H1 (cell line): ENCODE measurements around the gene HOMER3.

Experiments used
- EP300 ChIP-seq, 2 experiments: IDR thresholded peaks; 1 replicate in 1 of 2; 2 replicates in 1 of 2; pipeline ENCODE4 v1.6.1; 2011 to 2012; ENCODE audit warnings: low read depth in 2 of 2, low read length in 2 of 2, mild to moderate bottlenecking in 2 of 2, borderline replicate concordance in 1 of 2, inconsistent platforms in 1 of 2, moderate library complexity in 1 of 2
- EZH2 ChIP-seq: fragments of 200-600 bp; sonication (generic); IDR thresholded peaks from 2 replicates; pipeline ENCODE4 v1.7.1; 2012; ENCODE audit warnings: low read depth, mild to moderate bottlenecking, moderate library complexity, low read length, inconsistent platforms; ENCODE audit not compliant: severe bottlenecking
- KDM1A ChIP-seq: fragments of 200-600, 300-600 bp; sonication (generic); IDR thresholded peaks from 2 replicates; pipeline ENCODE4 v1.7.1; 2016; ENCODE audit warnings: mild to moderate bottlenecking, low read length, borderline replicate concordance
- NANOG ChIP-seq: IDR thresholded peaks from 2 replicates; pipeline ENCODE4 v1.6.1; 2011; ENCODE audit warnings: low read length, low read depth, mild to moderate bottlenecking, inconsistent platforms; ENCODE audit not compliant: insufficient read depth, poor library complexity, severe bottlenecking
- POLR2A ChIP-seq, 2 experiments: IDR thresholded peaks; 1 replicate in 1 of 2; 2 replicates in 1 of 2; pipeline ENCODE4 v1.6.1; 2011; ENCODE audit warnings: low read depth in 2 of 2, low read length in 2 of 2, mild to moderate bottlenecking in 2 of 2; ENCODE audit errors: control extremely low read depth in 1 of 2
- RAD21 ChIP-seq, 2 experiments: IDR thresholded peaks in 1 of 2; conservative IDR thresholded peaks in 1 of 2; 2 replicates each; pipeline ENCODE4 v1.6.1; 2011; ENCODE audit warnings: low read depth in 2 of 2, low read length in 2 of 2, improper control_type of control experiment in 1 of 2, inconsistent platforms in 1 of 2, mild to moderate bottlenecking in 1 of 2, moderate library complexity in 1 of 2
- SIN3A ChIP-seq, 2 experiments: IDR thresholded peaks in 1 of 2; conservative IDR thresholded peaks in 1 of 2; 2 replicates each; pipeline ENCODE4 v1.6.1; 2011 to 2012; ENCODE audit warnings: low read length in 2 of 2, improper control_type of control experiment in 1 of 2, low read depth in 1 of 2, mild to moderate bottlenecking in 1 of 2
- TBP ChIP-seq: IDR thresholded peaks from 2 replicates; pipeline ENCODE4 v1.6.1; 2011; ENCODE audit warnings: low read depth, low read length, improper control_type of control experiment
- USF2 ChIP-seq: IDR thresholded peaks from 2 replicates; pipeline ENCODE4 v1.6.1; 2011; ENCODE audit warnings: low read length, improper control_type of control experiment
- TF ChIP-seq, protein P1 (sequence below), 3 experiments: IDR thresholded peaks; 1 replicate in 2 of 3; 2 replicates in 1 of 3; pipeline versions ENCODE4 v1.5.1 to v1.6.1; 2011; ENCODE audit warnings: low read length in 3 of 3, mild to moderate bottlenecking in 3 of 3, inconsistent platforms in 2 of 3, low read depth in 1 of 3, moderate library complexity in 1 of 3; ENCODE audit not compliant: insufficient read depth in 1 of 3; ENCODE audit errors: control extremely low read depth in 1 of 3

DNA sequence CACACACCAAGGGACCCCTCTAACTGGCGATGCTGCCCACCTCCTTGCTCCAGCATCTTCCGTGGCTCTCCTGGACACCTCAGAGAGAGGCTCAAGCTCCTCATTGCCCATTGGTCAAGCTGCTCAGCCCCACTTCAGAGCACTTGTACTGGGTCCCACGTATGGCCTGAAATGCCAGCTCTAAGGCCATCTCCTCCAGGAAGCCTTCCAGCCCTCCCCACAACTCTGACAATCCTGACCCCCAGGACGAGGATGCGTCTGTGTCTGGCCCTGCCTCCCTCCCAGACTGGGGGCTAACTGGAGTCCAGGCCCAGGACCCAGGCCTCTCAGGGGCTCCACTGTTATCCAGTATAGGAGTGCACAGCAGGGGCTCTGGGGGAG lies 7.9 kb upstream of the HOMER3 start:
- TF ChIP-seq, protein P1, sequence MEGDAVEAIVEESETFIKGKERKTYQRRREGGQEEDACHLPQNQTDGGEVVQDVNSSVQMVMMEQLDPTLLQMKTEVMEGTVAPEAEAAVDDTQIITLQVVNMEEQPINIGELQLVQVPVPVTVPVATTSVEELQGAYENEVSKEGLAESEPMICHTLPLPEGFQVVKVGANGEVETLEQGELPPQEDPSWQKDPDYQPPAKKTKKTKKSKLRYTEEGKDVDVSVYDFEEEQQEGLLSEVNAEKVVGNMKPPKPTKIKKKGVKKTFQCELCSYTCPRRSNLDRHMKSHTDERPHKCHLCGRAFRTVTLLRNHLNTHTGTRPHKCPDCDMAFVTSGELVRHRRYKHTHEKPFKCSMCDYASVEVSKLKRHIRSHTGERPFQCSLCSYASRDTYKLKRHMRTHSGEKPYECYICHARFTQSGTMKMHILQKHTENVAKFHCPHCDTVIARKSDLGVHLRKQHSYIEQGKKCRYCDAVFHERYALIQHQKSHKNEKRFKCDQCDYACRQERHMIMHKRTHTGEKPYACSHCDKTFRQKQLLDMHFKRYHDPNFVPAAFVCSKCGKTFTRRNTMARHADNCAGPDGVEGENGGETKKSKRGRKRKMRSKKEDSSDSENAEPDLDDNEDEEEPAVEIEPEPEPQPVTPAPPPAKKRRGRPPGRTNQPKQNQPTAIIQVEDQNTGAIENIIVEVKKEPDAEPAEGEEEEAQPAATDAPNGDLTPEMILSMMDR (IDR thresholded peaks at IDR 0.05; ENCODE audit: control extremely low read depth in 1 of 3, insufficient read depth in 1 of 3, low read depth in 1 of 3, low read length in 3 of 3), result no peak
- no peak for TF ChIP-seq EZH2
- no peak for TF ChIP-seq SIN3A (conservative IDR thresholded peaks at IDR 0.05 in 1 of 2, IDR thresholded peaks at IDR 0.05 in 1 of 2; ENCODE audit: low read depth in 1 of 2, low read length in 2 of 2)
- TF ChIP-seq USF2, result no peak
- TF ChIP-seq RAD21 (IDR thresholded peaks at IDR 0.05 in 1 of 2, conservative IDR thresholded peaks at IDR 0.05 in 1 of 2; ENCODE audit: low read depth in 2 of 2, low read length in 2 of 2), result no peak
- TF ChIP-seq POLR2A (IDR thresholded peaks at IDR 0.05; ENCODE audit: control extremely low read depth in 1 of 2, low read depth in 2 of 2, low read length in 2 of 2), result no peak
- no peak for TF ChIP-seq NANOG
- TF ChIP-seq KDM1A, result no peak
- no peak for TF ChIP-seq TBP
- TF ChIP-seq EP300 (IDR thresholded peaks at IDR 0.05; ENCODE audit: borderline replicate concordance in 1 of 2, low read depth in 2 of 2, low read length in 2 of 2), result no peak
